Erythroblast (primary cell): ENCODE results near the gene MARCHF11.

ENCODE experiments used
- GATA1 ChIP-seq: IDR thresholded peaks from 2 replicates; pipeline ENCODE4 v1.6.1; 2011; ENCODE audit warnings: low read depth, mild to moderate bottlenecking, control low read depth, low read length, moderate library complexity
- POLR2A ChIP-seq: IDR thresholded peaks from 2 replicates; pipeline ENCODE4 v1.6.1; 2011; ENCODE audit warnings: mild to moderate bottlenecking, low read length

- TF ChIP-seq POLR2A: no peak
- no peak for TF ChIP-seq GATA1
Measured at GRCh38 chr5:16074358-16074757, 105.2 kb downstream of the MARCHF11 start.
